Colonic mucosa (tissue), 4 donors: ENCODE data around the gene NINL. TPM values are rescaled to one million over a fixed set of nuclear protein-coding genes. Genes with fewer than 3 reads are reported as not detected.

ENCODE experiments used
- DNase-seq: peaks from one replicate; pipeline ENCODE4 v3.0.0-alpha.2; 2020
- H3K27ac ChIP-seq: fragments of 200-600 bp; one replicate; pipeline ENCODE4 v1.8.0; 2021
- H3K27me3 ChIP-seq: fragments of 200-600 bp; one replicate; pipeline ENCODE4 v1.8.0; 2021
- H3K36me3 ChIP-seq: fragments of 200-600 bp; one replicate; pipeline ENCODE4 v1.8.0; 2021
- H3K4me1 ChIP-seq: fragments of 200-600 bp; one replicate; pipeline ENCODE4 v1.8.0; 2021; ENCODE audit warnings: mild to moderate bottlenecking
- H3K4me3 ChIP-seq: fragments of 200-600 bp; one replicate; pipeline ENCODE4 v1.8.0; 2021
- H3K9ac ChIP-seq, 2 donors: one replicate each; pipeline ENCODE4 v1.7.0; 2013; ENCODE audit warnings: control low read depth in 2 of 2, low read depth in 2 of 2, low read length in 2 of 2
- H3K9me3 ChIP-seq: fragments of 200-600 bp; one replicate; pipeline ENCODE4 v1.8.0; 2021
- CTCF ChIP-seq: fragments of 200-600 bp; IDR thresholded peaks from one replicate; pipeline ENCODE4 v1.8.0; 2022; ENCODE audit warnings: antibody characterized with exemption, mild to moderate bottlenecking
- intact Hi-C: fragments of 100-400 bp; cut with DNase I; formaldehyde crosslinking; loops from one replicate; pipeline ENCODE4 v1.14.1; 2022
- total RNA-seq, 2 donors: library from RNA; stranded (reverse); fragmentation: NEBNext Ultra II Directional in 1 of 2; extraction: Animal tissue kit (Norgen Biotek cat#: 25700) in 1 of 2; gene quantifications; one replicate each; pipeline ENCODE4 v1.2.1, GENCODE V29; 2021
- donor health status: healthy.
- donor health status: DM: no; HTN: no; CAD: no.
- donor health status: DM: no; HTN: no; CAD: no.

NINL gene
- total RNA-seq, 2 donors from 2014 or later: 3.4 to 5.3 TPM

GRCh38 chr20:25454153-25454900, 131.0 kb downstream of the NINL start:
- Histone ChIP-seq H3K27me3 (no peaks in the 10 kb centered on the region), H3K4me3 (no peak overlapping the region), H3K27ac (no peak overlapping the region), H3K9me3 (no peaks in the 10 kb centered on the region), H3K36me3 (no peaks in the 10 kb centered on the region), H3K9ac (no peak overlapping the region), H3K4me1 (no peaks in the 10 kb centered on the region)
- intact Hi-C loops: no loop called here
- no peak for TF ChIP-seq CTCF
- DNase-seq: no peak

DNA sequence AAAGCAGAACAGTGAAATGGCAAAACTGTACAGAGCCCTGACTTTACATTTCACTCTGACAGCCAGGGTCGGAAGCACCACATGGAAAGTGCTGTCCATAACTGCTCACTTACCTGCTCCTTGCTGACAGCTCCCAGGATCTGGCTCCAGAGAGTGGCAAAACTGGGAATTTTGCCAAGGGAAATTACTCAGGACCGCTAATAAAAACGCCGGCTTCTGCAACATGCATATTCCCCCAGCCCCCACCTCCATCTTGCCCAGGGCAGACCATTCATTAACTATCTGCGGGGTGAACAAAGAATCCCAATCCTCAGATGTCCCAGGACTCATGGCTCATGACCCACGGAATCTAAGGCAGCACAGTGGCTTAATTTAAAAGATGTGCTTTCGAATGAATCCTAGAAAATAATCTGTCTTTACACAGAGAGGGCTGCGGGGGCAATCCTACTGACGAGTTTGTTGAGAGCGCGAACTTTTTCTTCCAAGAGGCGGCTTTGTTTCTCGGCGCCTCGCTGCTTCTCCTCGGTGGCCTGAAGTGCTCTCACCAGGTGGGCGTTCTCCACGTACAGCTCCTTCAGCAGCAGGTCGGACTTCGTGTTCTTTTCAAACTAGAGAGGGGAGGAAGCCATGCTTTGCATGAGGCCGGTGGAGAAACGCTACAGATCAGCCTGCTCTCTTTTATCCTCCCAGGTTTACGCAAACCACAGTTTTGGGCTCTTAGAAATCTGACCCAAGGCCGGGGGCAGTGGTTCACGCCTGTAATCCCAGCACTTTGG, 132.1 kb downstream of the NINL start:
- Histone ChIP-seq H3K9me3 (no peaks in the 10 kb centered on the region), H3K4me3 (no peak overlapping the region), H3K27ac (no peak overlapping the region), H3K4me1 (no peaks in the 10 kb centered on the region), H3K9ac (no peak overlapping the region), H3K36me3 (no peaks in the 10 kb centered on the region), H3K27me3 (no peaks in the 10 kb centered on the region)
- no peak for TF ChIP-seq CTCF
- no peak for DNase-seq
- intact Hi-C loops: no loop called here

DNA sequence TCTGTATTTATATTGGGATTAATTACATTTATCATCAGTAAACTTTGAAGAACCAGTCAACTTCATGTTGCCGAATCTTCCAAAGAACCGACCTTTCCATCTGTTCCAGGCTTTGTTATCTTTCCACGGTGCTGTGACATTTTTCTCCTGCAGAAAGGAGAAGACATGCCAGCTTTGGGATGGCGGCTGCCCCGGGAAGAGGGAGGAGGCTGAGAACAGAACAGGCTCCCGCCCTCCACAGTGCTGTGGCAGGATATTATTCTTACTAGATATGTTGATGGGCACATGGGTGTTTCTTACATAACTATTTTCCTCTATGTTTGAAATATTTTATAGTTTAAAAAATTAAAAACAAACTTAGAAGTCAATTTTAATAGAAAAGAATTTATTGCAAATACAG, 133.0 kb downstream of the NINL start:
- no peak overlapping the region for H3K27ac ChIP-seq
- no peaks in the 10 kb centered on the region for H3K36me3 ChIP-seq
- TF ChIP-seq CTCF: no peak
- no peak overlapping the region for H3K9ac ChIP-seq
- DNase-seq: no peak
- intact Hi-C loops: no loop called here
- H3K4me1 ChIP-seq: no peaks in the 10 kb centered on the region
- H3K27me3 ChIP-seq: no peaks in the 10 kb centered on the region
- no peak overlapping the region for H3K4me3 ChIP-seq
- no peaks in the 10 kb centered on the region for H3K9me3 ChIP-seq

GRCh38 chr20:25447671-25448070, 137.7 kb downstream of the NINL start:
- Histone ChIP-seq H3K9me3 (no peaks in the 10 kb centered on the region), H3K4me1 (no peaks in the 10 kb centered on the region), H3K27ac (no peak overlapping the region), H3K36me3 (no peaks in the 10 kb centered on the region), H3K4me3 (no peak overlapping the region), H3K9ac (no peak overlapping the region), H3K27me3 (no peaks in the 10 kb centered on the region)
- no peak for DNase-seq
- intact Hi-C loops: no loop called here
- TF ChIP-seq CTCF: no peak

GRCh38 chr20:25444556-25444955, 140.8 kb downstream of the NINL start:
- DNase-seq: no peak
- intact Hi-C loops: no loop called here
- no peak overlapping the region for H3K9ac ChIP-seq
- no peaks in the 10 kb centered on the region for H3K27me3 ChIP-seq
- no peak for TF ChIP-seq CTCF
- H3K27ac ChIP-seq: no peak overlapping the region
- no peaks in the 10 kb centered on the region for H3K4me1 ChIP-seq
- H3K9me3 ChIP-seq: no peaks in the 10 kb centered on the region
- no peaks in the 10 kb centered on the region for H3K36me3 ChIP-seq
- no peak overlapping the region for H3K4me3 ChIP-seq
